SK-N-SH (cell line): ENCODE measurements around the gene SERPINA9.

Source experiments
- FOXM1 ChIP-seq: IDR thresholded peaks from 2 replicates; pipeline ENCODE4 v1.4.0; 2012; ENCODE audit warnings: low read depth, mild to moderate bottlenecking
- MEF2A ChIP-seq: IDR thresholded peaks from 2 replicates; pipeline ENCODE4 v1.4.0; 2012; ENCODE audit warnings: low read depth, borderline replicate concordance
- POLR2AphosphoS5 ChIP-seq: IDR thresholded peaks from 2 replicates; pipeline ENCODE4 v1.6.1; 2012; ENCODE audit warnings: low read depth, low read length

- no peak for TF ChIP-seq POLR2AphosphoS5
- no peak for TF ChIP-seq FOXM1
- no peak for TF ChIP-seq MEF2A
Measured at GRCh38 chr14:94446126-94446525, 29.9 kb downstream of the SERPINA9 start.
